CD4-positive, alpha-beta memory T cell (primary cell): ENCODE results near the gene FCMR. TPM values are rescaled to one million over a fixed set of nuclear protein-coding genes. Genes with fewer than 3 reads are reported as not detected.

Experiments used
- CTCF ChIA-PET: fragments of 350-600 bp; sonication (Branson Sonifier 250); formaldehyde crosslinking; loops from one replicate; lab custom pipeline; 2021; ENCODE audit warnings: inconsistent platforms; ENCODE audit not compliant: partially characterized antibody; lab: Charles Lee
- POLR2A ChIA-PET: fragments of 350-600 bp; sonication (Branson Sonifier 250); formaldehyde crosslinking; loops from one replicate; lab custom pipeline; 2021; ENCODE audit not compliant: partially characterized antibody; lab: Charles Lee
- DNase-seq, 5 donors: peaks; one replicate each; pipeline versions ENCODE4 v3.0.0 to v3.0.0-alpha.2; 2020 to 2022; ENCODE audit warnings: mixed read lengths in 1 of 5
- H3K27ac ChIP-seq: one replicate; pipeline ENCODE4 v1.7.0; 2013; ENCODE audit warnings: low read depth, low read length
- H3K27me3 ChIP-seq: 2 replicates; pipeline ENCODE4 v1.7.0; 2013; ENCODE audit warnings: mild to moderate bottlenecking, low read length, moderate library complexity; ENCODE audit not compliant: insufficient read depth
- H3K36me3 ChIP-seq: 2 replicates; pipeline ENCODE4 v1.7.0; 2013; ENCODE audit warnings: mild to moderate bottlenecking, low read length, moderate library complexity; ENCODE audit not compliant: insufficient read depth
- H3K4me1 ChIP-seq: 2 replicates; pipeline ENCODE4 v1.7.0; 2013; ENCODE audit warnings: mild to moderate bottlenecking, low read length, moderate library complexity; ENCODE audit not compliant: insufficient read depth
- H3K4me3 ChIP-seq, 2 donors: one replicate each; pipeline ENCODE4 v1.7.0; 2013; ENCODE audit warnings: low read length in 2 of 2, mild to moderate bottlenecking in 1 of 2
- H3K9me3 ChIP-seq, 2 donors: one replicate each; pipeline ENCODE4 v1.7.0; 2013; ENCODE audit warnings: low read length in 2 of 2, control low read depth in 1 of 2; ENCODE audit not compliant: control insufficient read depth in 1 of 2
- H3K27ac Mint-ChIP-seq, 7 donors: one replicate each; pipeline ENCODE4 v1.8.0; 2020 to 2021; ENCODE audit warnings: mixed read lengths in 7 of 7, mild to moderate bottlenecking in 6 of 7, inconsistent platforms in 3 of 7, moderate library complexity in 3 of 7
- H3K27me3 Mint-ChIP-seq, 2 donors: one replicate each; pipeline ENCODE4 v1.8.0; 2020 to 2021; ENCODE audit warnings: mixed read lengths in 2 of 2
- H3K36me3 Mint-ChIP-seq, 2 donors: one replicate each; pipeline ENCODE4 v1.8.0; 2020 to 2021; ENCODE audit warnings: mixed read lengths in 2 of 2, inconsistent platforms in 1 of 2, mild to moderate bottlenecking in 1 of 2
- H3K4me1 Mint-ChIP-seq, 4 donors: one replicate each; pipeline ENCODE4 v1.8.0; 2020 to 2021; ENCODE audit warnings: mixed read lengths in 4 of 4, mild to moderate bottlenecking in 1 of 4
- H3K4me3 Mint-ChIP-seq, 8 donors: one replicate each; pipeline ENCODE4 v1.8.0; 2020 to 2021; ENCODE audit warnings: mixed read lengths in 8 of 8, mild to moderate bottlenecking in 7 of 8, moderate library complexity in 6 of 8, inconsistent platforms in 3 of 8
- H3K9me3 Mint-ChIP-seq, 8 donors: one replicate each; pipeline ENCODE4 v1.8.0; 2020 to 2021; ENCODE audit warnings: mixed read lengths in 8 of 8, mild to moderate bottlenecking in 5 of 8, inconsistent platforms in 3 of 8, moderate library complexity in 1 of 8
- intact Hi-C: fragments of 100-400 bp; cut with micrococcal nuclease; formaldehyde crosslinking; loops from one replicate; pipeline ENCODE4 v1.15.1; 2023
- polyA plus RNA-seq, 2 donors: library from polyadenylated mRNA; unstranded; fragments of 300-500 nt; fragmentation: Illumina TruSeq; gene quantifications; one replicate each; pipeline ENCODE4 v1.2.3, GENCODE V29; 2021
- total RNA-seq, 2 experiments: library from RNA; stranded (reverse); gene quantifications; one replicate each; pipeline ENCODE4 v1.2.3, GENCODE V29; 2021

FCMR gene, protein sequence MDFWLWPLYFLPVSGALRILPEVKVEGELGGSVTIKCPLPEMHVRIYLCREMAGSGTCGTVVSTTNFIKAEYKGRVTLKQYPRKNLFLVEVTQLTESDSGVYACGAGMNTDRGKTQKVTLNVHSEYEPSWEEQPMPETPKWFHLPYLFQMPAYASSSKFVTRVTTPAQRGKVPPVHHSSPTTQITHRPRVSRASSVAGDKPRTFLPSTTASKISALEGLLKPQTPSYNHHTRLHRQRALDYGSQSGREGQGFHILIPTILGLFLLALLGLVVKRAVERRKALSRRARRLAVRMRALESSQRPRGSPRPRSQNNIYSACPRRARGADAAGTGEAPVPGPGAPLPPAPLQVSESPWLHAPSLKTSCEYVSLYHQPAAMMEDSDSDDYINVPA
- total RNA-seq (100 to 1,000 TPM; 554 to 588 TPM), polyA plus RNA-seq (100 to 1,000 TPM; 493 to 558 TPM)

DNA sequence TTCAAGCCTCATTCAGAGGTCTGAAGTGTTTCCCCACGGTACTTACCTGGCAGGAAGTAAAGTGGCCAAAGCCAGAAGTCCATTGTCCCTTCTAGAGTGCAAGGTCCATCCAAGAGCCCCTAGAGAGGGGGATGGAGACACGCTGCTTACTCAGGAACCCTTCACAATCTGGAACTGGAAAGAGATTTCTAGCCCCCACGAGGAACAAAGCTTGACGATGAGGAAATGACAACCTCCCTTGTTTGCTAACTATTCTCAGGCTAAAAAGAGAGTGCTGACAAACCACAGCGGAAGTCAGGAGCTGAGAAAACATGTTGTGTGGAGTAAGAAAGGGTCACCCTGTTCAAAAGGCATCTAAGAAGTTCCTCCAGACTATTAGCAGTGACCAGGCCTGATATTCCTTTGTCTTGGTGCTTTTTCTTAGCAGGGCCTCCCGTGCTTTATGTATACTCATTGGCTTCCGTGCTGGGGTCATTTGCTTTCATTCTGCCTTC lies at the start of gene FCMR:
FCMR (minus strand) TSS at position 170 of the 494 bp plus-strand sequence; CDS start at position 83, 87 bp downstream.
- Histone ChIP-seq H3K27ac (peak within 1 kb of the TSS; percentile 78), H3K27me3 (no peaks in the 10 kb centered on the region), H3K36me3 (peaks cover 6% of the 10 kb centered on the region), H3K4me1 (peaks cover 68% of the 10 kb centered on the region), H3K9me3 (no peaks in the 10 kb centered on the region), H3K4me3 (peak within 1 kb of the TSS; percentile 94 to 97)
- POLR2A ChIA-PET: interaction anchor here (0.7 to 12.7 kb wide), 29 partner anchors 8 to 400 kb away, joined by 3 to 211 read pairs (median 4); partner anchors contain the start of genes CD55, DYRK3, IL10 and PIGR
- no peak within 1 kb of the TSS for H3K4me3 Mint-ChIP-seq
- H3K4me1 Mint-ChIP-seq: peaks cover 21 to 36% (median 34%) of the 10 kb centered on the region in 4 donors
- H3K9me3 Mint-ChIP-seq: no peaks in the 10 kb centered on the region
- H3K27me3 Mint-ChIP-seq: no peaks in the 10 kb centered on the region
- intact Hi-C loops: loop anchor here (2.0 kb wide), 1 partner anchor 119 kb away; no protein-coding TSS in a partner anchor
- H3K27ac Mint-ChIP-seq: no peak within 1 kb of the TSS
- DNase-seq: peak; percentile 68 to 77 (median 73)
- H3K36me3 Mint-ChIP-seq: peaks cover 30 to 37% of the 10 kb centered on the region in 2 donors
- CTCF ChIA-PET: interaction anchor here (0.9 to 13.0 kb wide), 13 partner anchors 9 to 196 kb away, joined by 4 to 477 read pairs (median 6); partner anchors contain the start of gene IL20

DNA sequence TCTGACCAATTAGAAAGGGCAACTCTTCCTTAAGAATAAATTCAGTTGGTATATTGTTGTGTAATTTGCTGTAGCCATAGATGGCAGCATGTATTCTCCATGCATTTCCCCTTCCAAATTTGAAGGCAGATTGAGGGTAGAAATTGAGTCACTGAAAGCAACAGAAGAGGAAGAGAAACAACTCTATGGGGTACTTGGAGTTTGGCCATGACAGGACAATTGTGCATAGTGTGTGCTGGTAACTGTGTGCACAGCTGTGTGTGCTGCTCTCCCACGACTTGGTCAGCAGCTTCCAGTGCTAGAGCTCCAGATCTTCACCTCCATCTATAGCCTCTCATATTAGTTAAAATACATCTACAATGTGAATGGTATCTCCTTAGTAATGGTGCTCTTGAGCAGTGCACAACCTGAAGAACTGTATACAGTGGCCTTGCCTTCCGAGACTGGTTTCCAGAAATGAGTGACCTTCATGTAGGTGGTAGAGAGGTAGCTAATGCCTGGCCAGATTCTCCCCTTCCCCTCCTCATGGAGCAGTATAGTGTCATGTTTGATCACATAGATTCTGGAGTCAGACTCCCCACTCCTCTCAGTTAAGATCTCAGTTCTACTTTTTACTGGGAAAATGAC lies 49.4 kb upstream of the FCMR start:
- Mint-ChIP-seq H3K4me3 (no peak overlapping the region), H3K36me3 (no peaks in the 10 kb centered on the region), H3K9me3 (no peaks in the 10 kb centered on the region), H3K4me1 (peaks cover 12 to 19% (median 16%) of the 10 kb centered on the region in 4 donors), H3K27ac (no peak overlapping the region), H3K27me3 (peaks cover 2 to 6% of the 10 kb centered on the region in 2 donors)
- H3K27ac ChIP-seq: no peak overlapping the region
- peaks cover 13% of the 10 kb centered on the region for H3K4me1 ChIP-seq
- no peak overlapping the region for H3K4me3 ChIP-seq
- H3K36me3 ChIP-seq: no peaks in the 10 kb centered on the region
- ChIA-PET CTCF (interaction anchor here (1.0 to 5.3 kb wide), 6 partner anchors 9 to 236 kb away, joined by 3 to 36 read pairs (median 4); partner anchors contain the start of gene IL20), POLR2A (no interaction called here)
- no peak for DNase-seq
- no peaks in the 10 kb centered on the region for H3K27me3 ChIP-seq
- no peaks in the 10 kb centered on the region for H3K9me3 ChIP-seq
- intact Hi-C loops: no loop called here

DNA sequence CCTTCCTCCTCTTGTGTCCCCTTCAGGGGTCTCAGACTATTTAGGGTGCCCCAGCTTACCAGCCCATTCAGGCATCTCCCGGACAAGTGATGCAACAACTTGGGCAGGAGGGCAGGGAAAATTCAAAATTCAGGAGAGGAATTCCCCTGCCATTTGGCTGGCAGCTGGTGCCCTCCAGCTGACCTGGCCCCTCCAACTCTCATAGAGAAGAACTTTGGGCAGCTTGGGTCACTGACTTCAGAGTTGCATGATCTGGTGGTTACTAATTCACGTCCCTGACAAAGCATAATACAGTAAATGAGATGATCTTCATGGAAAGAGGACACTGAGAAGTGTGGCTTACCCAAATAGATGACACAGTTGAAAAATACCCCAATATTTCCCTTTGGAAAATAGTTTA lies 48.7 kb upstream of the FCMR start, which contains the start of gene FCAMR:
FCAMR (minus strand) TSS at position 15 of the 400 bp plus-strand sequence. CDS start 335 bp downstream, outside the sequence.
- Mint-ChIP-seq H3K4me1 (peaks cover 12 to 19% (median 16%) of the 10 kb centered on the region in 4 donors), H3K27me3 (peaks cover 2 to 6% of the 10 kb centered on the region in 2 donors), H3K9me3 (no peaks in the 10 kb centered on the region), H3K36me3 (no peaks in the 10 kb centered on the region), H3K27ac (no peak within 1 kb of the TSS), H3K4me3 (no peak within 1 kb of the TSS)
- H3K4me3 ChIP-seq: no peak within 1 kb of the TSS
- DNase-seq: no peak
- H3K4me1 ChIP-seq: peaks cover 13% of the 10 kb centered on the region
- ChIA-PET POLR2A (no interaction called here), CTCF (interaction anchor here (1.1 to 5.3 kb wide), 4 partner anchors 8 to 80 kb away, joined by 3 to 36 read pairs (median 6); no protein-coding TSS in a partner anchor)
- no peaks in the 10 kb centered on the region for H3K36me3 ChIP-seq
- intact Hi-C loops: no loop called here
- no peaks in the 10 kb centered on the region for H3K27me3 ChIP-seq
- H3K9me3 ChIP-seq: no peaks in the 10 kb centered on the region
- H3K27ac ChIP-seq: no peak within 1 kb of the TSS

DNA sequence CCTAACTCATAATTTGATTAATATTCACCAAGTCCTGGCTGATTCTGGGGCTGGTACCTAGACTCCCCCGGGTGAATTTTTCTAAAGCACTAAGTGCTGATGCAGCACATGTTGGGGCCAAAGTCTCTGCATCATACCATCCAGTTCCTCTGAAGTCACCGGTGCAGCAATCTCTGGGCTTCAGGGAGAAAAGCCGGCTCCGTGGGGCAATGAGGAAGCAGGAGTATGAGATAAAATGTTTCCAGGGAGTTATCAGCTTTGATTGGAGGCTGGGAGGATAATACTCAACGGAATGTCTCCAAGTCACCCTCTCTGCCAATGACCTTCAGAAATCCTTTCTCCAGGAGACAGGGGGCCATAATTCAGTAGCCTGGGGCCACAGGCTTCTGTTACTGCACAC lies 47.3 kb upstream of the FCMR start:
- H3K27ac ChIP-seq: no peak overlapping the region
- DNase-seq: no peak
- Mint-ChIP-seq H3K36me3 (no peaks in the 10 kb centered on the region), H3K27me3 (peaks cover 2 to 6% of the 10 kb centered on the region in 2 donors), H3K9me3 (no peaks in the 10 kb centered on the region), H3K4me1 (peaks cover 12 to 19% (median 16%) of the 10 kb centered on the region in 4 donors), H3K27ac (no peak overlapping the region), H3K4me3 (no peak overlapping the region)
- POLR2A ChIA-PET: interaction anchor here (0.7 kb wide), 1 partner anchor 9 kb away, joined by 3 read pairs; no protein-coding TSS in a partner anchor
- no peak overlapping the region for H3K4me3 ChIP-seq
- intact Hi-C loops: no loop called here
- no peaks in the 10 kb centered on the region for H3K36me3 ChIP-seq
- H3K4me1 ChIP-seq: peaks cover 13% of the 10 kb centered on the region
- no peaks in the 10 kb centered on the region for H3K9me3 ChIP-seq
- no peaks in the 10 kb centered on the region for H3K27me3 ChIP-seq
- CTCF ChIA-PET: interaction anchor here (1.2 to 2.3 kb wide), 3 partner anchors 36 to 104 kb away, joined by 3 to 7 read pairs (median 3); partner anchors contain the start of gene IL20

DNA sequence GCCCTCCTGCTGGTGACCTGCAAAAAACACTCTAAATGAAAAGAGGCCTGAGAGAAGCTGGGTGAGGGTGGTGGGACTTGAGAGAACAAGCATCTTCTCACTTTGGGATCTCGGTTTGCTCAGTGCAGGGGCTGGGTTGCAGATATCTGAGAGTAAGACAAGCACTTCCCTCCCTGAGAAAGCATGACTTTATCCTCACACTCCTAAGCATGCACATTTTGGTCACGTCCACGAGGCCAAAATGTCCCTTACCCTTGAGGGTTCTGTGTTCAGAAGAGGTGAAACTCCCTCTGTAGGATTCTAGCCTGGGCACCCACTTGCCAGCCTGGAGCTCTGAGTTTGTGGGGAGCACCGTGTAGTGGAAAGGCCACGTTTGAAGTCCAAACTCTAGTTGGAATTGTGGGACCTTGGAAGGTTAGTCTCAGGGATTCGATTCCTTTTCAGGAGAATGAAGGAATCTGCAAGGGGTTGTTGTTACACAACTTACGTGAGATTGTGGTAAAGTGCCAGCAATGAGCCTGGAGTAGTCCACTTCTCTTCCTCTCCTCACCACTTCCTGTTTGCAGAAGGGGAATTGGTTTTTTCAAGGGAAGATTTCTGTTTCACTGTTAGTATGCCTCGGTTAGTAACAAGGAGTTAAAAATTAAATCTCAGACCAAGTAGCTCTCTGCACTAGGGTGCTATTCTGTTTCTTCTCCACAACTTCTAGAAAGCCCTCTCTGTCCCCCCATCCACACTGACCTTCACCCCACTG lies 45.5 kb upstream of the FCMR start:
- Mint-ChIP-seq H3K9me3 (no peaks in the 10 kb centered on the region), H3K36me3 (no peaks in the 10 kb centered on the region), H3K4me3 (peak overlapping the region in 7 of 8 donors; percentile 10 to 69 (median 51)), H3K4me1 (peaks cover 17 to 27% (median 20%) of the 10 kb centered on the region in 4 donors), H3K27ac (peak overlapping the region in 5 of 7 donors; percentile 38 to 84 (median 57)), H3K27me3 (peaks cover under 1 to 6% of the 10 kb centered on the region in 2 donors)
- Histone ChIP-seq H3K27me3 (no peaks in the 10 kb centered on the region), H3K9me3 (no peaks in the 10 kb centered on the region), H3K36me3 (no peaks in the 10 kb centered on the region), H3K4me3 (no peak overlapping the region), H3K27ac (no peak overlapping the region), H3K4me1 (peaks cover 19% of the 10 kb centered on the region)
- ChIA-PET POLR2A (interaction anchor here (0.6 kb wide), 1 partner anchor 156 kb away, joined by 3 read pairs; no protein-coding TSS in a partner anchor), CTCF (interaction anchor here (0.7 to 1.3 kb wide), 3 partner anchors 13 to 33 kb away, joined by 3 to 10 read pairs (median 4); no protein-coding TSS in a partner anchor)
- DNase-seq: no peak
- intact Hi-C loops: no loop called here

DNA sequence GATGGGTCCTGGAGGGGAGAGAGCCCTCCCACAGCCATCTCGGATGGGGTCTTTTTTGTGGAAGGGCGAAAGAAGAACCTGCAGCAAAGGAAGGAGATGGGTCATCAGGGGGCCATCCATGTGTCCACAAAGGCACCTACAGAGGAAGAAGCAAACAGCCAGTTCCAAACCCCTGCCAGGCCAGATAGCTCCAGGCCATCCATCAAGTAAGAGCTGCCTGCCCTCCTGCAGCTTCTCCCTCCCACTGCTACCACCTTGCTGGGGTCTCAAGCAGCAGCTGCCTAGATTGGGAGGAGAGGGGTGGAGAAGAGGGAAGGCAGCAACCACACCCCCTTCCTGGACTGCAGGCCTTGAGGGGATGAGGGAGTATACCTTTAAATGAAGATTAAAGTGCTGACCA lies 44.0 kb upstream of the FCMR start:
- intact Hi-C loops: no loop called here
- Mint-ChIP-seq H3K27me3 (no peaks in the 10 kb centered on the region), H3K4me3 (no peak overlapping the region), H3K9me3 (no peaks in the 10 kb centered on the region), H3K27ac (no peak overlapping the region), H3K36me3 (no peaks in the 10 kb centered on the region), H3K4me1 (peaks cover 20 to 30% (median 22%) of the 10 kb centered on the region in 4 donors)
- no peak overlapping the region for H3K4me3 ChIP-seq
- no peaks in the 10 kb centered on the region for H3K27me3 ChIP-seq
- no peaks in the 10 kb centered on the region for H3K36me3 ChIP-seq
- H3K9me3 ChIP-seq: no peaks in the 10 kb centered on the region
- H3K4me1 ChIP-seq: peaks cover 23% of the 10 kb centered on the region
- H3K27ac ChIP-seq: no peak overlapping the region
- ChIA-PET CTCF (interaction anchor here (0.9 to 1.4 kb wide), 5 partner anchors 10 to 53 kb away, joined by 3 to 5 read pairs (median 3); no protein-coding TSS in a partner anchor), POLR2A (no interaction called here)
- DNase-seq: no peak
